HepG2 (cell line): Measurements from ENCODE around the gene TVP23A. TPM values are rescaled to one million over a fixed set of nuclear protein-coding genes. Genes with fewer than 3 reads are reported as not detected.

Source experiments
- ATAC-seq: fragments of 200-7000 bp; cut with Tn5 transposase; 3 replicates; pipeline ENCODE4 v1.9.1; 2020; ENCODE audit warnings: mild to moderate bottlenecking, moderate library complexity
- BruUV-seq: library from RNA; stranded (reverse); fragments of 400-500 nt; replicated peaks from 2 replicates; lab custom pipeline; 2021; lab: Mats Ljungman, UMichigan
- CTCF ChIA-PET: fragments of 300-600 bp; formaldehyde crosslinking; extraction: SDS; loops from one replicate; lab custom pipeline; 2021; ENCODE audit warnings: low total read pairs, inconsistent platforms, low intra/inter-chr PET ratio; lab: Yijun Ruan, JAX
- POLR2A ChIA-PET: fragments of 350-600 bp; sonication (Branson Sonifier 250); formaldehyde crosslinking; loops from one replicate; lab custom pipeline; 2020; ENCODE audit warnings: antibody characterized with exemption, inconsistent platforms; lab: Yijun Ruan, JAX
- DNase-seq: peaks from one replicate; pipeline ENCODE4 v3.0.0-alpha.2; 2015; ENCODE audit warnings: low spot score
- FAIRE-seq: peaks from 3 replicates; lab custom pipeline; 2011; peaks lifted over from hg19 to GRCh38; lab: Jason Lieb, UNC
- H2AFZ ChIP-seq: one replicate; pipeline ENCODE4 v1.6.1; 2011; ENCODE audit warnings: low read length, inconsistent platforms
- H3K27ac ChIP-seq: fragments of 300-600 bp; 3 replicates; pipeline ENCODE4 v1.8.0; 2011; ENCODE audit warnings: mixed run types, mild to moderate bottlenecking, mixed read lengths, low read length, inconsistent platforms; ENCODE audit not compliant: insufficient read depth; ENCODE audit errors: extremely low read length
- H3K27me3 ChIP-seq, 2 experiments: fragments of 200-600 bp in 1 of 2; 2 replicates in 1 of 2; 3 replicates in 1 of 2; pipeline versions ENCODE4 v1.6.0 to v1.8.0; 2011; ENCODE audit warnings: low read length in 2 of 2, mild to moderate bottlenecking in 2 of 2, moderate library complexity in 2 of 2, inconsistent platforms in 1 of 2; ENCODE audit not compliant: insufficient read depth in 2 of 2, control insufficient read depth in 1 of 2
- H3K36me3 ChIP-seq, 2 experiments: fragments of 200-600 bp in 1 of 2; replicated peaks in 1 of 2; 2 replicates in 1 of 2; 3 replicates in 1 of 2; pipeline versions ENCODE4 v1.5.1 to v1.8.0; 2011; ENCODE audit warnings: low read length in 2 of 2, inconsistent platforms in 1 of 2; ENCODE audit not compliant: insufficient read depth in 2 of 2, control insufficient read depth in 1 of 2
- H3K4me1 ChIP-seq: 2 replicates; pipeline ENCODE4 v1.5.1; 2012; ENCODE audit warnings: low read length, inconsistent platforms; ENCODE audit not compliant: insufficient read depth
- H3K4me2 ChIP-seq: 2 replicates; pipeline ENCODE4 v1.6.0; 2011; ENCODE audit warnings: low read depth, low read length, inconsistent platforms
- H3K4me3 ChIP-seq, 3 experiments: fragments of 200-600 bp in 1 of 3; sonication (generic), shearing (Covaris generic) in 1 of 3; replicated peaks in 1 of 3; 2 replicates each; pipeline ENCODE4 v1.5.1; 2011 to 2016; ENCODE audit warnings: low read length in 3 of 3, inconsistent platforms in 2 of 3, low read depth in 2 of 3, mild to moderate bottlenecking in 2 of 3, control low read depth in 1 of 3, mixed read lengths in 1 of 3; ENCODE audit not compliant: insufficient read depth in 1 of 3
- H3K79me2 ChIP-seq: one replicate; pipeline ENCODE4 v1.6.1; 2011; ENCODE audit warnings: low read length, inconsistent platforms; ENCODE audit not compliant: insufficient read depth
- H3K9ac ChIP-seq: 2 replicates; pipeline ENCODE4 v1.6.0; 2011; ENCODE audit warnings: mild to moderate bottlenecking, low read depth, low read length, inconsistent platforms; ENCODE audit not compliant: insufficient read depth
- H3K9me3 ChIP-seq: 2 replicates; pipeline ENCODE4 v1.5.1; 2012; ENCODE audit warnings: mild to moderate bottlenecking, low read length
- H4K20me1 ChIP-seq: 2 replicates; pipeline ENCODE4 v1.6.0; 2011; ENCODE audit warnings: inconsistent platforms, mild to moderate bottlenecking, low read length, moderate library complexity; ENCODE audit not compliant: insufficient read depth
- CC2D1A ChIP-seq: sonication (generic); formaldehyde crosslinking; IDR thresholded peaks from 2 replicates; pipeline ENCODE4 v1.8.1; 2023; ENCODE audit warnings: mild to moderate bottlenecking, missing genetic modification reagents
- FOXA1 ChIP-seq, 2 experiments: fragments of 450-650 bp in 1 of 2; sonication (generic) in 1 of 2; formaldehyde crosslinking in 1 of 2; IDR thresholded peaks; 2 replicates each; pipeline versions ENCODE4 v1.4.0 to v1.6.1; 2016 to 2020; ENCODE audit warnings: missing genetic modification reagents in 1 of 2
- HMG20B ChIP-seq: conservative IDR thresholded peaks from 2 replicates; pipeline ENCODE4 v1.6.1; 2016; ENCODE audit warnings: missing genetic modification reagents, missing compliant biosample characterization
- PAF1 ChIP-seq: IDR thresholded peaks from 2 replicates; pipeline ENCODE4 v1.6.1; 2016; ENCODE audit warnings: missing genetic modification reagents, missing compliant biosample characterization
- ZNF343 ChIP-seq: sonication (generic); formaldehyde crosslinking; IDR thresholded peaks from 2 replicates; pipeline ENCODE4 v1.4.0; 2020; ENCODE audit warnings: mild to moderate bottlenecking, missing genetic modification reagents
- ZNF687 ChIP-seq: sonication (generic); formaldehyde crosslinking; IDR thresholded peaks from 2 replicates; pipeline ENCODE4 v1.5.1; 2020; ENCODE audit warnings: mild to moderate bottlenecking, missing genetic modification reagents, moderate library complexity
- WGBS: methylation state at CpG from one replicate; pipeline ENCODE4 v1.1.6; 2017; ENCODE audit warnings: low lambda C conversion rate; 5-methylcytosine and 5-hydroxymethylcytosine counted together
- in situ Hi-C: cut with HindIII; loops from 2 replicates; pipeline ENCODE4 v1.10.0; 2017; ENCODE audit warnings: low pct_unique_long_range_greater_than_20kb; ENCODE audit not compliant: extremely low pct_ligation_motif_present
- intact Hi-C: fragments of 100-400 bp; cut with micrococcal nuclease; formaldehyde crosslinking; loops from one replicate; pipeline ENCODE4 v1.10.0; 2022; ENCODE audit not compliant: unreplicated experiment
- polyA plus RNA-seq, 8 experiments: library from polyadenylated mRNA; depleted of rRNA in 3 of 8; stranded (reverse) in 7 of 8; unstranded in 1 of 8; fragments of >200 nt; fragmentation: Illumina TruSeq in 4 of 8; extraction: Trizol in 4 of 8; gene quantifications; 2 replicates each; pipeline versions ENCODE4 v1.2.1 to v1.2.3, GENCODE V29; 2011 to 2016; ENCODE audit warnings: low read depth in 4 of 8, missing spikeins in 1 of 8, mixed read lengths in 1 of 8; ENCODE audit not compliant: insufficient read depth in 1 of 8
- total RNA-seq, 5 experiments: library from RNA; depleted of rRNA; stranded (reverse); fragments of >200 nt; fragmentation: Illumina TruSeq; extraction: Trizol; gene quantifications; 2 replicates each; pipeline ENCODE4 v1.2.3, GENCODE V29; 2016; ENCODE audit warnings: low read depth in 1 of 5

Gene TVP23A
- total and polyA plus RNA-seq, 2 of the 13 experiments (the other 11 are each of a cell fraction or from before 2014, with no cell fraction given) = not detected

DNA sequence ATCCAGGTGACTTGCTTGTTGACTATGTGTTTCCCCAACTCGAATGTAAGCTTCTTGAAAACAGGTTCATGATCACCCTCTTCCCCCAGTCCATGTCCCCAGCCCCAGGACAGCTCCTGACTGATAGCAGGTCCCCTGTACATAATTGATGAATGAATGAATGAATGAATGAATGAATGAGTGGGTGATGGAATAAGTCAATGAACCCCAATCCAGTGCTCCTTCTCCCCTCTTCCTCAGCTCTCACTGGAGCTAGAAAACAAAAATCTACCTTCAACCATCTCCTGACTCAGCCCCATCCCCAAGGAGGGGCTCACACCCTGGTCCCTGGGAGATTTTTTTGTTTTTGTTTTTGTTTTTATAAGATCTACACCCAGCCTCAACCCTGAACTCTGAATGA lies 16.2 kb upstream of the TVP23A start:
- 0% methylated on average over 1 of the region's 1 CpG for WGBS
- intact Hi-C loops = no loop called here
- H3K4me1 ChIP-seq = no peaks in the 10 kb centered on the region

DNA sequence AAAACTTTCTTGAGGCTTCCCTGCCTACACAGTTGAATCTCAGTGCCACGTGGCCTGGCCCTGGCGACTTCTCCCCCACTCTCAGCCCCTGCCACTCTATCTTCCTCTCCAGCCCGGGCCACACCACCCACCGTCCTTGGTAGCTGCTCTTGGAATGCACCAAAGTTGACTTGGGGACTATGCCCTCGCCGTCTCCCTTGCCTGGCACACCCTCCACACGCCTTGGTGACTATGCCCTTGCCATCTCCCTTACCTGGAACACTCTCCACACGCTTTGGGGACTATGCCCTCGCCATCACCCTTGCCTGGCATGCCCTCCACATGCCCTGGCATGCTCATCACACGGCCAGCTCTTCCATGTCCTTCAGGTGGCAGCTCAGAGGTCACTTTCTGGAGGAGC lies 15.5 kb upstream of the TVP23A start:
- no peaks in the 10 kb centered on the region for H3K79me2 ChIP-seq
- 9% methylated on average over 10 of the region's 10 CpGs for WGBS
- DNase-seq (no peak), ATAC-seq (no peak; the same call in 2 of the 3 replicates), FAIRE-seq (no peak)
- no peaks in the 10 kb centered on the region for H3K4me1 ChIP-seq
- H3K27ac ChIP-seq = no peak overlapping the region
- H3K9me3 ChIP-seq = no peaks in the 10 kb centered on the region
- H2AFZ ChIP-seq = no peak overlapping the region
- ChIA-PET CTCF (no interaction called here), POLR2A (no interaction called here)
- in situ Hi-C loops = no loop called here
- TF ChIP-seq ZNF687 (CRISPR knock-in tag) (0 out of 2 replicates have a peak, but pooled peaks have one; percentile 15), FOXA1 (IDR thresholded peaks at IDR 0.05) (no peak), FOXA1 (CRISPR knock-in tag; IDR thresholded peaks at IDR 0.05) (no peak)
- no peaks in the 10 kb centered on the region for H4K20me1 ChIP-seq
- no TSS peak for BruUV-seq
- H3K9ac ChIP-seq = no peak overlapping the region
- H3K27me3 ChIP-seq = peaks cover 1 to 11% of the 10 kb centered on the region in 2 experiments; a peak in 3 of 5 replicates
- intact Hi-C loops = no loop called here
- no peaks in the 10 kb centered on the region for H3K36me3 ChIP-seq
- H3K4me3 ChIP-seq = no peak overlapping the region
- H3K4me2 ChIP-seq = no peak overlapping the region

More for the DNA sequence above, 16.2 kb upstream of the TVP23A start:
- Histone ChIP-seq H3K4me3 (no peak overlapping the region), H3K4me2 (no peak overlapping the region), H3K36me3 (no peaks in the 10 kb centered on the region), H3K27me3 (peaks cover 0 to 11% of the 10 kb centered on the region in 2 experiments; a peak in 2 of 5 replicates), H4K20me1 (no peaks in the 10 kb centered on the region), H3K27ac (no peak overlapping the region), H3K79me2 (no peaks in the 10 kb centered on the region), H3K9me3 (no peaks in the 10 kb centered on the region), H3K9ac (no peak overlapping the region), H2AFZ (no peak overlapping the region)
- TF ChIP-seq HMG20B (CRISPR knock-in tag) (no peak), CC2D1A (CRISPR knock-in tag) (no peak), PAF1 (CRISPR knock-in tag) (no peak), ZNF343 (CRISPR knock-in tag) (no peak)
- in situ Hi-C loops = no loop called here
- ChIA-PET CTCF (no interaction called here), POLR2A (no interaction called here)
- BruUV-seq = no TSS peak
- ATAC-seq = no peak
- no peak for DNase-seq
- FAIRE-seq = no peak
